Lower lobe of right lung (tissue), 2 donors: ENCODE measurements around the gene ZNF266. TPM values are rescaled to one million over a fixed set of nuclear protein-coding genes. Genes with fewer than 3 reads are reported as not detected.

Experiments used
- ATAC-seq, 2 donors: fragments of 200-7000 bp; cut with Tn5 transposase; one replicate each; pipeline ENCODE4 v1.9.1; 2020 to 2022; ENCODE audit warnings: mild to moderate bottlenecking in 2 of 2, moderate library complexity in 2 of 2
- DNase-seq: peaks from one replicate; pipeline ENCODE4 v3.0.0-alpha.2; 2020
- H3K27ac ChIP-seq: fragments of 200-600 bp; one replicate; pipeline ENCODE4 v1.8.0; 2022
- H3K27me3 ChIP-seq: fragments of 200-600 bp; one replicate; pipeline ENCODE4 v1.8.0; 2022; ENCODE audit warnings: low read depth
- H3K36me3 ChIP-seq: fragments of 200-600 bp; one replicate; pipeline ENCODE4 v1.8.0; 2022; ENCODE audit warnings: mild to moderate bottlenecking
- H3K4me1 ChIP-seq: fragments of 200-600 bp; one replicate; pipeline ENCODE4 v1.8.0; 2022
- H3K4me3 ChIP-seq: fragments of 200-600 bp; one replicate; pipeline ENCODE4 v1.8.0; 2022; ENCODE audit warnings: mild to moderate bottlenecking
- H3K9me3 ChIP-seq: fragments of 200-600 bp; one replicate; pipeline ENCODE4 v1.8.0; 2022
- intact Hi-C: fragments of 100-400 bp; cut with DNase I; formaldehyde crosslinking; loops from one replicate; pipeline ENCODE4 v1.11.0; 2022
- total RNA-seq: library from RNA; stranded (reverse); fragmentation: NEBNext Ultra II Directional; extraction: Animal tissue kit (Norgen Biotek cat#: 25700); gene quantifications from one replicate; pipeline ENCODE4 v1.2.1, GENCODE V29; 2021
- TF ChIP-seq, protein P1 (sequence below): fragments of 200-600 bp; IDR thresholded peaks from one replicate; pipeline ENCODE4 v1.8.0; 2022; ENCODE audit warnings: antibody characterized with exemption, mild to moderate bottlenecking
- donor health status: DM: no; HTN: yes; CAD: no; lungs with severe emphysema.

The ZNF266 gene
- total RNA-seq, 1 donor from 2014 or later = 23.2 TPM

DNA sequence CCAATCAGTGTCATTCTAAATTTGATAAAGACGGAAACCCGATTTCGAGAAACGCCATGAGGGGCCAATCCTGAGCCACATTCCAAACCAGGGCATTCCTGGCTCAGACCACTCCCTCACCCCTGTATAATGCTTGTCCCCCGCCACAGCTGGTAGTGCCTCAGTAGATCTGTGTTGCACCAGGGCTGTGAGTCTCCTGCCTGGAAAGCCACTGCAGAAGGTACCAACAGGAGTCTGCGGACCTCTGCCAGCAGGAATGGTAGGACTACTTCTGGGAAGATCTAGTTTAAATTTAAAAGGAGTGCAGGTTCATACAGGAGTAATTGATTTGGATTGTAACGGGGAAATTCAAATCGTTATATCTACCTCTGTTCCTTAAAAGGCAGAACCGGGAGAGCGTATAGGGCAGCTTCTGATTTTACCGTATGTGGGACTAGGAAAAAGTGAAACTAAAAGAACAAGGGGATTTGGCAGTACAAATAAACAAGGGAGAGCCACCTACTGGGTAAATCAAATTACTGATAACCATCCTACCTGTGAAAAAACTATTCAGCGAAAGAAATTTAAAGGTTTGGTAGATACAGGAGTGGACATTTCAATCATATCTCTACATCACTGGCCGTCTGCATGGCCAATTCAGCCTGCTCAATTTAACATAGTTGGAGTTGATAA, 20.8 kb upstream of the ZNF266 start:
- peaks cover 96% of the 10 kb centered on the region for H3K9me3 ChIP-seq
- H3K27ac ChIP-seq = no peak overlapping the region
- H3K4me3 ChIP-seq = no peak overlapping the region
- H3K27me3 ChIP-seq = no peaks in the 10 kb centered on the region
- TF ChIP-seq, protein P1, sequence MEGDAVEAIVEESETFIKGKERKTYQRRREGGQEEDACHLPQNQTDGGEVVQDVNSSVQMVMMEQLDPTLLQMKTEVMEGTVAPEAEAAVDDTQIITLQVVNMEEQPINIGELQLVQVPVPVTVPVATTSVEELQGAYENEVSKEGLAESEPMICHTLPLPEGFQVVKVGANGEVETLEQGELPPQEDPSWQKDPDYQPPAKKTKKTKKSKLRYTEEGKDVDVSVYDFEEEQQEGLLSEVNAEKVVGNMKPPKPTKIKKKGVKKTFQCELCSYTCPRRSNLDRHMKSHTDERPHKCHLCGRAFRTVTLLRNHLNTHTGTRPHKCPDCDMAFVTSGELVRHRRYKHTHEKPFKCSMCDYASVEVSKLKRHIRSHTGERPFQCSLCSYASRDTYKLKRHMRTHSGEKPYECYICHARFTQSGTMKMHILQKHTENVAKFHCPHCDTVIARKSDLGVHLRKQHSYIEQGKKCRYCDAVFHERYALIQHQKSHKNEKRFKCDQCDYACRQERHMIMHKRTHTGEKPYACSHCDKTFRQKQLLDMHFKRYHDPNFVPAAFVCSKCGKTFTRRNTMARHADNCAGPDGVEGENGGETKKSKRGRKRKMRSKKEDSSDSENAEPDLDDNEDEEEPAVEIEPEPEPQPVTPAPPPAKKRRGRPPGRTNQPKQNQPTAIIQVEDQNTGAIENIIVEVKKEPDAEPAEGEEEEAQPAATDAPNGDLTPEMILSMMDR = no peak
- H3K4me1 ChIP-seq = no peaks in the 10 kb centered on the region
- ATAC-seq = no peak
- H3K36me3 ChIP-seq = no peaks in the 10 kb centered on the region
- DNase-seq = no peak
- intact Hi-C loops = no loop called here

DNA sequence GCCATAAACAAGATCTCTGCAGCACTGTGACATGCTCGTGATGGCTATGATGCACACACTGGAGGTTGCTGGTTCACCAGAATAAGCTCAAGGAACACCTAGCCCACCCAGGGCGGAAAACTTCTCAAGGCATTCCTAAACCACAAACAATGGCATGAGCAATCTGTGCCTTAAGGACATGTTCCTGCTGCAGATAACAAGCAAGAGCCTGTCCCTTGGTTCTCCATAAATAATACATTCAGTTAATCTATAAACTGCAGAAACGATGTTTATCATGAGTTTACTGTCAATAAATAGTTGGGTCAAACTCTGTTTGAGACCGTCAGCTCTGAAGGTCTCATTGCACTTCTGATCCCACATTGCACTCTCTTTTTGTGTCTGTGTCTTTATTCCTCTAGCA, 18.6 kb upstream of the ZNF266 start:
- intact Hi-C loops = no loop called here
- Histone ChIP-seq H3K27ac (no peak overlapping the region), H3K4me1 (no peaks in the 10 kb centered on the region), H3K36me3 (no peaks in the 10 kb centered on the region), H3K9me3 (peaks cover 97% of the 10 kb centered on the region), H3K27me3 (no peaks in the 10 kb centered on the region), H3K4me3 (no peak overlapping the region)
- ATAC-seq (no peak), DNase-seq (no peak)
- TF ChIP-seq, protein P1 = no peak

DNA sequence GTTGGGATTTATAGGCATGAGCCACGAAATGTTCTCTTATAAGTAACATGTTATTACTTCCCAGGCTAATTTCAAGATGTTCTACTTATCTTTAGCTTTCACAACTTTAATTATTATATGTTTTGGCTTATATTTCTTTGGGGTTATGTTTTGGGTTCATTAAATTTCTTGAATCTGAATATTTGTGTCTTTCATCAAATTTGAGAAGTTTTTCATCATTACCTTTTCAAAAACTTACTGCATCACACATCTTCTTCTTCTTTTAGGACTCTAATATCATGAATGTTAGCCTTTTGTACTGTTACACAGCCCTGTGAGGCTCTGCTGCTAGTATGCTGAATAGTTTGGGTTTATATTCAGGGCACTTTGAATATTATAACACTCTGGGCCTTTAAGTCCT, 9.7 kb upstream of the ZNF266 start:
- ATAC-seq (no peak), DNase-seq (no peak)
- Histone ChIP-seq H3K27me3 (no peaks in the 10 kb centered on the region), H3K4me3 (no peak overlapping the region), H3K4me1 (no peaks in the 10 kb centered on the region), H3K27ac (no peak overlapping the region), H3K9me3 (peaks cover 58% of the 10 kb centered on the region), H3K36me3 (no peaks in the 10 kb centered on the region)
- TF ChIP-seq, protein P1 = no peak
- intact Hi-C loops = no loop called here

DNA sequence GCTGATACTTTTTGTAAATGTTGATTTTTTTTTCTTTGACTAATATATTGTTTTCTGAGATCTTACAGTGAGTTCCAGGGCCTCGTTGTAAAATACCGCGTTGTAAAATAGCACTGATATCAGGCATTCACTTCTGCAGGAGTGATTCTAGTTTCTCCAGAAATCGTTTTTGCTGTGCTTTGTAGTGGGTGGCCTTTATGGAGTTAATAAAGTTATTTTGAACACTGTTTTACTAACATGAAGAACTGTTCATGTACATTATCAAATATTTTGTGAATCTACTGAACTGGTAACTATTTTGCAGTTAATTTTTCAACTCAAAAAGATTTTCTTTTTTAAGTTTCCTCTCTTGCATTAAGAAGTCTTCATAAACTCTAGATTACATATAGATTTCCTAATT, 985 bp upstream of the ZNF266 start:
- intact Hi-C loops = no loop called here
- ATAC-seq (no peak), DNase-seq (no peak)
- Histone ChIP-seq H3K4me1 (peaks cover 21% of the 10 kb centered on the region), H3K27ac (no peak overlapping the region), H3K36me3 (peaks cover 20% of the 10 kb centered on the region), H3K27me3 (no peaks in the 10 kb centered on the region), H3K9me3 (peaks cover 7% of the 10 kb centered on the region), H3K4me3 (peak overlapping the region; percentile 88)
- TF ChIP-seq, protein P1 = no peak

DNA sequence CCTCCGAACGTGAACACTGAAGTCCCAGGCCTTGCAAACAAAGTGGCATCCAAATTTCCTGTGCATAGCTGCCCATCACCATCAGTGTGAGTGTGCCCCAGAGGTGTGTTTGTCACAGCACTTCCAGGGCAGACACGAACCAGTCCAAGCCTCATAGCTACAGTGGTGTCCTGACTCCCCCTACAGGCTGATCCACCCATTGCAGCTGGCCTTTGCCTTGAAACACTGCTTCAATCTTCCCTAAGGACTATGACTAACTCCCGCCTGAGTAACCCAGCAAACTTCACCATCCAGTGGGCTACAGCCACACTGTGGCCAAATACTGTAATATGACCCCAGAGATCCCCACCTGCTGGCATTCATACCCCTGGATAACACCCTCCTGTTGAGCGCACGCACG, 3.9 kb downstream of the ZNF266 start:
- peaks cover 35% of the 10 kb centered on the region for H3K36me3 ChIP-seq
- intact Hi-C loops = no loop called here
- ATAC-seq = no peak

More for the DNA sequence above, 3.9 kb downstream of the ZNF266 start:
- Histone ChIP-seq H3K27me3 (no peaks in the 10 kb centered on the region), H3K4me3 (no peak overlapping the region), H3K4me1 (peaks cover 19% of the 10 kb centered on the region), H3K9me3 (no peaks in the 10 kb centered on the region), H3K27ac (no peak overlapping the region)
- no peak for DNase-seq
- TF ChIP-seq, protein P1 = peak; percentile 43
